Measurements from ENCODE around the gene PXT1.

The PXT1 gene

DNA sequence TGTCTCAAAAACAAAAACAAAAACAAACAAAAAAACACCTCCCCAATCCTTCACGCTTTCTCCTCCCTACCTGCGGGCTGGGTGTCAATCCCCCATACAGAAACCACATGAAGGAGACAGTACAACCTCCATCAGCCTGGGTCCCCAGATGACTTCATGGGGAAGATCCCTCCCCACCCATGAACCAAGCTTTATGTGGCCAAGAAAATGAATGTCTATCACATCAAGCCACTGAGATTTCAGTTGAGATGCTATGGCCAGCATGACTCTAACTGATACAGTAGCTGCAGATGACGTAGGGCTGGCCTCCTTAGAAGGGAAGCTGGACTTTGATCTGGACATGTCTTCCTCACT, 84.8 kb downstream of the PXT1 start:
- Histone ChIP-seq H3K27me3 (ENCODE audit: insufficient read depth, poor library complexity, severe bottlenecking) (no peaks in the 10 kb centered on the region), H3K4me3 (replicated peaks; ENCODE audit: insufficient read depth, low read length) (no peak overlapping the region), H3K27ac (replicated peaks) (no peak overlapping the region)
- TF ChIP-seq, protein P1, sequence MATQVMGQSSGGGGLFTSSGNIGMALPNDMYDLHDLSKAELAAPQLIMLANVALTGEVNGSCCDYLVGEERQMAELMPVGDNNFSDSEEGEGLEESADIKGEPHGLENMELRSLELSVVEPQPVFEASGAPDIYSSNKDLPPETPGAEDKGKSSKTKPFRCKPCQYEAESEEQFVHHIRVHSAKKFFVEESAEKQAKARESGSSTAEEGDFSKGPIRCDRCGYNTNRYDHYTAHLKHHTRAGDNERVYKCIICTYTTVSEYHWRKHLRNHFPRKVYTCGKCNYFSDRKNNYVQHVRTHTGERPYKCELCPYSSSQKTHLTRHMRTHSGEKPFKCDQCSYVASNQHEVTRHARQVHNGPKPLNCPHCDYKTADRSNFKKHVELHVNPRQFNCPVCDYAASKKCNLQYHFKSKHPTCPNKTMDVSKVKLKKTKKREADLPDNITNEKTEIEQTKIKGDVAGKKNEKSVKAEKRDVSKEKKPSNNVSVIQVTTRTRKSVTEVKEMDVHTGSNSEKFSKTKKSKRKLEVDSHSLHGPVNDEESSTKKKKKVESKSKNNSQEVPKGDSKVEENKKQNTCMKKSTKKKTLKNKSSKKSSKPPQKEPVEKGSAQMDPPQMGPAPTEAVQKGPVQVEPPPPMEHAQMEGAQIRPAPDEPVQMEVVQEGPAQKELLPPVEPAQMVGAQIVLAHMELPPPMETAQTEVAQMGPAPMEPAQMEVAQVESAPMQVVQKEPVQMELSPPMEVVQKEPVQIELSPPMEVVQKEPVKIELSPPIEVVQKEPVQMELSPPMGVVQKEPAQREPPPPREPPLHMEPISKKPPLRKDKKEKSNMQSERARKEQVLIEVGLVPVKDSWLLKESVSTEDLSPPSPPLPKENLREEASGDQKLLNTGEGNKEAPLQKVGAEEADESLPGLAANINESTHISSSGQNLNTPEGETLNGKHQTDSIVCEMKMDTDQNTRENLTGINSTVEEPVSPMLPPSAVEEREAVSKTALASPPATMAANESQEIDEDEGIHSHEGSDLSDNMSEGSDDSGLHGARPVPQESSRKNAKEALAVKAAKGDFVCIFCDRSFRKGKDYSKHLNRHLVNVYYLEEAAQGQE (IDR thresholded peaks at IDR 0.05; ENCODE audit: insufficient replicate concordance, low read depth): no peak
- no peak for TF ChIP-seq GABPA (IDR thresholded peaks at IDR 0.05; ENCODE audit: low read depth)
- TF ChIP-seq, protein P2, sequence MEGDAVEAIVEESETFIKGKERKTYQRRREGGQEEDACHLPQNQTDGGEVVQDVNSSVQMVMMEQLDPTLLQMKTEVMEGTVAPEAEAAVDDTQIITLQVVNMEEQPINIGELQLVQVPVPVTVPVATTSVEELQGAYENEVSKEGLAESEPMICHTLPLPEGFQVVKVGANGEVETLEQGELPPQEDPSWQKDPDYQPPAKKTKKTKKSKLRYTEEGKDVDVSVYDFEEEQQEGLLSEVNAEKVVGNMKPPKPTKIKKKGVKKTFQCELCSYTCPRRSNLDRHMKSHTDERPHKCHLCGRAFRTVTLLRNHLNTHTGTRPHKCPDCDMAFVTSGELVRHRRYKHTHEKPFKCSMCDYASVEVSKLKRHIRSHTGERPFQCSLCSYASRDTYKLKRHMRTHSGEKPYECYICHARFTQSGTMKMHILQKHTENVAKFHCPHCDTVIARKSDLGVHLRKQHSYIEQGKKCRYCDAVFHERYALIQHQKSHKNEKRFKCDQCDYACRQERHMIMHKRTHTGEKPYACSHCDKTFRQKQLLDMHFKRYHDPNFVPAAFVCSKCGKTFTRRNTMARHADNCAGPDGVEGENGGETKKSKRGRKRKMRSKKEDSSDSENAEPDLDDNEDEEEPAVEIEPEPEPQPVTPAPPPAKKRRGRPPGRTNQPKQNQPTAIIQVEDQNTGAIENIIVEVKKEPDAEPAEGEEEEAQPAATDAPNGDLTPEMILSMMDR (IDR thresholded peaks at IDR 0.05; ENCODE audit: insufficient read depth, low read length): no peak
- TF ChIP-seq SPI1 (IDR thresholded peaks at IDR 0.05; ENCODE audit: borderline replicate concordance, low read depth): no peak
- TF ChIP-seq POLR2AphosphoS5 (IDR thresholded peaks at IDR 0.05; ENCODE audit: low read depth): no peak
- no peak for DNase-seq (ENCODE audit: low read depth in 1 of 2, low spot score in 1 of 2)

DNA sequence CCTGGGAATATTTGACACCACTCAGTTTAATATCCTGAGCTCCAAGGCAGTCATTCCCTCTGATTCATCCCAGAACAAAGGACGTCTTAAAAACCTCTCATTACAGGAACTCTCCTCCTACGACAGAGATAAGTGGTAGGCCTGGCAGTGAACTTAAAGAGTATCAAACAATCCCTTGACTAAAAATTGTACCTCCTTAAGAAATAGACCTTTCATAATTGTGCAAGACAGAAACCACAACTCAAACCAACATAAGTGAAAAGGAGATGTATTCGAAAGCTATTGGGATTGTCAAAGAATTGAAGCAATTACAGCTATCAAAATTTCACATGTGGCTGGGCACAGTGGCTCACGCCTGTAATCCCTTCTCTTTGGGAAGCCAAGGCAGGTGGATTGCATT, 86.8 kb downstream of the PXT1 start:
- peak; percentile 36 to 49 for DNase-seq (ENCODE audit: low read depth in 1 of 2, low spot score in 1 of 2)
- H3K27ac ChIP-seq (replicated peaks): no peak overlapping the region
- TF ChIP-seq SPI1 (IDR thresholded peaks at IDR 0.05; ENCODE audit: borderline replicate concordance, low read depth): no peak
- TF ChIP-seq, protein P2 (IDR thresholded peaks at IDR 0.05; ENCODE audit: insufficient read depth, low read length): no peak
- TF ChIP-seq, protein P1 (IDR thresholded peaks at IDR 0.05; ENCODE audit: insufficient replicate concordance, low read depth): no peak
- TF ChIP-seq POLR2AphosphoS5 (IDR thresholded peaks at IDR 0.05; ENCODE audit: low read depth): no peak
- TF ChIP-seq GABPA (IDR thresholded peaks at IDR 0.05; ENCODE audit: low read depth): no peak
- no peak overlapping the region for H3K4me3 ChIP-seq (replicated peaks; ENCODE audit: insufficient read depth, low read length)
- H3K27me3 ChIP-seq (ENCODE audit: insufficient read depth, poor library complexity, severe bottlenecking): no peaks in the 10 kb centered on the region

DNA sequence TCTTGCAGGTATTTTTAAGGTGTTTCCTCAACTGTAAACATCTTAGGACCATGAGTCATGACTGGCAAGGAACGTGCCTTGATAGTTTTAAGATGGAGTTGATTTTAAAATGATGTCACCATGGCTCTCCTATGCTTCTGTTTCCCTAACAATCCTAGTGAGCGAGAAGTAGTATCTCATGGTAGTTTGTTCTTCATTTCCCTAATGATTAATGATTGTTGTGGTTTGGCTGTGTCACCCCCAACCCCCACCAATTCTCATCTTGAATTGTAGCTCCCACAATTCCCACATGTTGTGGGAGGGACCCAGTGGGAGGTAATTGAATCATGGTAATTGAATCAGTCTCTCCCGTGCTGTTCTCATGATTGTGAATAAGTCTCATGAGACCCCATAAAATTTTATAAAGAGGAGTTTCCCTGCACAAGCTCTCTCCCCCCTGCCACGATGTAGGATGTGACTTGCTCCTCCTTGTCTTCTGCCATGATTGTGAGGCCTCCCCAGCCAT, 89.2 kb downstream of the PXT1 start:
- no peak for TF ChIP-seq POLR2AphosphoS5 (IDR thresholded peaks at IDR 0.05; ENCODE audit: low read depth)
- TF ChIP-seq SPI1 (IDR thresholded peaks at IDR 0.05; ENCODE audit: borderline replicate concordance, low read depth): no peak
- TF ChIP-seq, protein P2 (IDR thresholded peaks at IDR 0.05; ENCODE audit: insufficient read depth, low read length): no peak
- TF ChIP-seq, protein P1 (IDR thresholded peaks at IDR 0.05; ENCODE audit: insufficient replicate concordance, low read depth): no peak
- no peak for TF ChIP-seq GABPA (IDR thresholded peaks at IDR 0.05; ENCODE audit: low read depth)
- Histone ChIP-seq H3K4me3 (replicated peaks; ENCODE audit: insufficient read depth, low read length) (no peak overlapping the region), H3K27me3 (ENCODE audit: insufficient read depth, poor library complexity, severe bottlenecking) (no peaks in the 10 kb centered on the region), H3K27ac (replicated peaks) (no peak overlapping the region)
- no peak for DNase-seq (ENCODE audit: low read depth in 1 of 2, low spot score in 1 of 2)
